ENCODE data around the gene CAVIN2.

The CAVIN2 gene

GRCh38 chr2:191864628-191865374 lies 17.9 kb upstream of the CAVIN2 start:
- Histone ChIP-seq H3K27ac (no peak overlapping the region), H3K9me3 (no peaks in the 10 kb centered on the region), H3K27me3 (no peaks in the 10 kb centered on the region), H3K4me1 (peaks cover 0 to 22% (median 12%) of the 10 kb centered on the region in 4 donors), H3K36me3 (no peaks in the 10 kb centered on the region), H3K4me3 (no peak overlapping the region)
- no peak for DNase-seq
- intact Hi-C loops (cut with DNase I; ENCODE audit: low total_unique reads), result no loop called here
- TF ChIP-seq CTCF (IDR thresholded peaks at IDR 0.05), result no peak

GRCh38 chr2:191863988-191864387 lies 17.1 kb upstream of the CAVIN2 start:
- Histone ChIP-seq H3K4me3 (no peak overlapping the region), H3K9me3 (no peaks in the 10 kb centered on the region), H3K36me3 (no peaks in the 10 kb centered on the region), H3K4me1 (peaks cover 0 to 22% (median 12%) of the 10 kb centered on the region in 4 donors), H3K27me3 (no peaks in the 10 kb centered on the region), H3K27ac (no peak overlapping the region)
- no peak for TF ChIP-seq CTCF (IDR thresholded peaks at IDR 0.05)
- DNase-seq, result no peak
- intact Hi-C loops (cut with DNase I; ENCODE audit: low total_unique reads), result no loop called here

DNA sequence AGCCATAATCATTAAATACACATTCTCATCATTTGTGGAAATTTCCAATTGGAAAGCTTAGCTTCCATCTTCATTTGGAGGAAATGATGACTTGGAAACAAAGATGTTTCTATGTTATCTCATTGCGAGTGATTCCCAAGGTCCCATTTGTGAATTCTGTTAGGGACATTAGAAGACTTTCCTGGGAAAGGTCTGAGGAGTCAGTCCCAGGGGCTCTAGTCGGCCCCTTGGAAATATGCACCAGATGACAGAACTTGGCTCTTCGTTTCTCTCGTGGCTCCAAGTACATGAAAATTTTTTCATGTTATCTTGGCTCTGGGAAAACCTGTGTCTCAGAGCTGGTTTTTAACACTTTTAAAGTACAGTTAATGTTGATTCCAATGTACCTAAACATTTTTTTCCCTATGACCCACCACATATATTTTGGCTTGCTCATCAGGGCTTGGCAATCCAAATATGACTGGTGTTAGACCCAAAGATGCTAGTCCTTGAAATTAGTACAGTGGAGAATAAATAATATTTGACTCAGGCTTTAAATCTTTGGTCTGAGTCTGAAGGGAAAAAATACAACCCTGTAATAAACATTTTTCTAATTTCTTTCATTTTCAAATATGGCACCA lies 15.4 kb upstream of the CAVIN2 start:
- TF ChIP-seq CTCF (IDR thresholded peaks at IDR 0.05), result no peak
- DNase-seq, result no peak
- no peak overlapping the region for H3K27ac ChIP-seq
- no peaks in the 10 kb centered on the region for H3K9me3 ChIP-seq
- no peaks in the 10 kb centered on the region for H3K36me3 ChIP-seq
- H3K27me3 ChIP-seq, result no peaks in the 10 kb centered on the region
- intact Hi-C loops (cut with DNase I; ENCODE audit: low total_unique reads), result no loop called here
- peaks cover 0 to 18% (median 8%) of the 10 kb centered on the region in 4 donors for H3K4me1 ChIP-seq
- H3K4me3 ChIP-seq, result no peak overlapping the region

DNA sequence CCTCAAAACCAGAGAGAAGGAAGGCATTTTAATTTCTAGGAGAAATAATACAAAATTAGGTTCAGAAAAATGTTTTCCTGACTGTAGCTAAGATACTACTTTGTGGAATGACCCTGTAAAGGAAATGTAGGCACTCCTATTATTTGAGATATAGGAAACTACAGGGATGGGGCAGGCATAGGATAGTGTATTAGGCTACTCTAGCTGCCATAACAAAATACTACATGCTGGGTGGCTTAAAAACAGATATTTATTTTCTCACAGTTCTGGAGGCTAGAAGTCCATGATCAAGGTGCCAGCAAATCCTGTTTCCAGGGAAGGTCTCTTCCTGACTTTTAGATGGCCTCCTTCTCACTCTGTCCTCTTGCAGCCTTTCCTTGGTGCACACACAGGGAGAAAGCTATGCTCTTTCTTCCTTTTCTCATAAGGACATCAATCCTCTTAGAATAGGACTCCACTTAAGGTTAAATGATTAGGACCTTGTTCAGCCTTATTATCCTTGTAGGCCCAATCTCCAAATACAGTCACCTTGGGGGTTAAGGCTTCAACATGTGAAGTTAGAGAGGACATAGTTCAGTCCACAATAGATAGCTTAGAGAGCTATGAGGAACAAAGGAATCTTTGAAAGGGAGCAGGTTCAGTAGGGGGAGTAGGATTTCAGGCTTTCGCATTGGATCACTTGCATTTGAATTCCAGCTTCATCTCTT lies 14.0 kb upstream of the CAVIN2 start:
- H3K27me3 ChIP-seq, result no peaks in the 10 kb centered on the region
- intact Hi-C loops (cut with DNase I; ENCODE audit: low total_unique reads), result no loop called here
- no peak overlapping the region for H3K4me3 ChIP-seq
- H3K27ac ChIP-seq, result no peak overlapping the region
- TF ChIP-seq CTCF (IDR thresholded peaks at IDR 0.05), result no peak
- H3K36me3 ChIP-seq, result no peaks in the 10 kb centered on the region
- DNase-seq, result no peak
- H3K9me3 ChIP-seq, result no peaks in the 10 kb centered on the region
- H3K4me1 ChIP-seq, result peaks cover 0 to 6% (median 0%) of the 10 kb centered on the region in 4 donors

GRCh38 chr2:191859681-191860080 lies 12.8 kb upstream of the CAVIN2 start:
- intact Hi-C loops (cut with DNase I; ENCODE audit: low total_unique reads), result no loop called here
- no peak overlapping the region for H3K4me3 ChIP-seq
- DNase-seq, result no peak
- no peaks in the 10 kb centered on the region for H3K36me3 ChIP-seq
- H3K27ac ChIP-seq, result no peak overlapping the region
- H3K27me3 ChIP-seq, result no peaks in the 10 kb centered on the region
- no peaks in the 10 kb centered on the region for H3K9me3 ChIP-seq
- peaks cover 0 to 2% (median 0%) of the 10 kb centered on the region in 4 donors for H3K4me1 ChIP-seq
- no peak for TF ChIP-seq CTCF (IDR thresholded peaks at IDR 0.05)

Measured in tibial artery (tissue), 4 donors.